GM12878 (cell line): Measurements from ENCODE around the gene AP2B1. TPM values are rescaled to one million over a fixed set of nuclear protein-coding genes. Genes with fewer than 3 reads are reported as not detected.

Source experiments
- ATAC-seq: fragments of 200-7000 bp; cut with Tn5 transposase; 3 replicates; pipeline ENCODE4 v1.9.1; 2020; ENCODE audit warnings: mild to moderate bottlenecking, moderate library complexity
- BruUV-seq: library from RNA; stranded (reverse); fragments of 400-500 nt; replicated peaks from 2 replicates; lab custom pipeline; 2021; lab: Mats Ljungman, UMichigan
- CTCF ChIA-PET: fragments of 300-600 bp; sonication (Branson Sonifier 250); formaldehyde crosslinking; extraction: SDS; loops from one replicate; lab custom pipeline; 2021; ENCODE audit warnings: inconsistent platforms; lab: Yijun Ruan, JAX
- POLR2A ChIA-PET: fragments of 350-600 bp; formaldehyde crosslinking; extraction: SDS; loops from one replicate; lab custom pipeline; 2021; ENCODE audit warnings: inconsistent platforms; lab: Charles Lee
- RAD21 ChIA-PET: fragments of 300-600 bp; sonication (Branson Sonifier 250); formaldehyde crosslinking; loops from one replicate; lab custom pipeline; 2023; ENCODE audit warnings: antibody characterized with exemption; ENCODE audit not compliant: unreplicated experiment; lab: Charles Lee
- SMC1A ChIA-PET: fragments of 300-600 bp; sonication (Branson Sonifier 250); formaldehyde crosslinking; loops from one replicate; lab custom pipeline; 2023; ENCODE audit not compliant: unreplicated experiment, uncharacterized antibody; lab: Charles Lee
- DNase-seq: peaks from one replicate; pipeline ENCODE4 v3.0.0-alpha.2; 2011; ENCODE audit warnings: low read depth, low spot score
- FAIRE-seq: peaks from 3 replicates; lab custom pipeline; 2011; peaks lifted over from hg19 to GRCh38; lab: Jason Lieb, UNC
- H2AFZ ChIP-seq: 2 replicates; pipeline ENCODE4 v1.6.0; 2011; ENCODE audit warnings: low read depth, low read length, control low read depth; ENCODE audit not compliant: control insufficient read depth
- H3K27ac ChIP-seq: 2 replicates; pipeline ENCODE4 v1.5.1; 2011; ENCODE audit warnings: control low read depth; ENCODE audit not compliant: control insufficient read depth, insufficient read depth
- H3K27me3 ChIP-seq, 2 experiments: replicated peaks in 1 of 2; 2 replicates each; pipeline versions ENCODE4 v1.6.0 to v1.6.1; 2011; ENCODE audit warnings: low read length in 1 of 2; ENCODE audit not compliant: control insufficient read depth in 2 of 2, insufficient read depth in 2 of 2
- H3K36me3 ChIP-seq, 2 experiments: 2 replicates each; pipeline ENCODE4 v1.5.1; 2011; ENCODE audit warnings: low read length in 1 of 2; ENCODE audit not compliant: control insufficient read depth in 2 of 2, insufficient read depth in 2 of 2
- H3K4me1 ChIP-seq: 2 replicates; pipeline ENCODE4 v1.6.1; 2011; ENCODE audit warnings: mild to moderate bottlenecking, low read length, moderate library complexity, mixed read lengths; ENCODE audit not compliant: control insufficient read depth, insufficient read depth
- H3K4me2 ChIP-seq: 2 replicates; pipeline ENCODE4 v1.6.0; 2011; ENCODE audit warnings: control low read depth; ENCODE audit not compliant: control insufficient read depth, insufficient read depth
- H3K4me3 ChIP-seq: fragments of 200-600 bp; sonication (generic); 2 replicates; pipeline ENCODE4 v1.5.1; 2016
- H3K79me2 ChIP-seq: 2 replicates; pipeline ENCODE4 v1.6.0; 2011; ENCODE audit warnings: low read length; ENCODE audit not compliant: control insufficient read depth, insufficient read depth
- H3K9ac ChIP-seq: 2 replicates; pipeline ENCODE4 v1.8.0; 2011; ENCODE audit warnings: low read length, control low read depth, mixed read lengths; ENCODE audit not compliant: control insufficient read depth, insufficient read depth
- H3K9me3 ChIP-seq: replicated peaks from 3 replicates; pipeline ENCODE4 v1.5.1; 2011; ENCODE audit warnings: mild to moderate bottlenecking, low read length; ENCODE audit not compliant: control insufficient read depth, insufficient read depth
- H4K20me1 ChIP-seq: 2 replicates; pipeline ENCODE4 v1.6.0; 2011; ENCODE audit not compliant: control insufficient read depth, insufficient read depth
- ASH2L ChIP-seq: fragments of 300-600, 200-600 bp; sonication (generic); IDR thresholded peaks from 2 replicates; pipeline ENCODE4 v1.6.1; 2017; ENCODE audit warnings: low read depth, mild to moderate bottlenecking, borderline replicate concordance
- BRCA1 ChIP-seq: IDR thresholded peaks from 2 replicates; pipeline ENCODE4 v1.6.1; 2011; ENCODE audit warnings: low read depth, low read length, improper control_type of control experiment
- CBX5 ChIP-seq: sonication (generic); IDR thresholded peaks from 2 replicates; pipeline ENCODE4 v1.6.1; 2016; ENCODE audit warnings: low read depth, moderate library complexity, mild to moderate bottlenecking, inconsistent platforms
- CREM ChIP-seq: IDR thresholded peaks from 2 replicates; pipeline ENCODE4 v1.6.1; 2014; ENCODE audit warnings: antibody characterized with exemption, low read depth
- GATAD2B ChIP-seq: fragments of 450-650 bp; conservative IDR thresholded peaks from 2 replicates; pipeline ENCODE4 v1.6.1; 2017; ENCODE audit warnings: low read depth, mild to moderate bottlenecking, moderate library complexity
- HDAC2 ChIP-seq: fragments of 200-600 bp; sonication (generic); IDR thresholded peaks from 2 replicates; pipeline ENCODE4 v1.6.1; 2017
- HDGF ChIP-seq: fragments of 450-650 bp; IDR thresholded peaks from 2 replicates; pipeline ENCODE4 v1.6.1; 2016; ENCODE audit warnings: antibody characterized with exemption
- IKZF2 ChIP-seq, 2 experiments: fragments of 450-650 bp; IDR thresholded peaks; 2 replicates each; pipeline ENCODE4 v1.6.1; 2017; ENCODE audit warnings: mild to moderate bottlenecking in 2 of 2, moderate library complexity in 2 of 2
- JUND ChIP-seq: IDR thresholded peaks from 2 replicates; pipeline ENCODE4 v1.6.1; 2012; ENCODE audit warnings: low read depth, mild to moderate bottlenecking, low read length, improper control_type of control experiment, moderate library complexity
- KLF5 ChIP-seq: fragments of 450-650 bp; IDR thresholded peaks from 2 replicates; pipeline ENCODE4 v1.6.1; 2014; ENCODE audit warnings: mild to moderate bottlenecking; ENCODE audit not compliant: partially characterized antibody
- NFYB ChIP-seq: IDR thresholded peaks from 2 replicates; pipeline ENCODE4 v1.6.1; 2011; ENCODE audit warnings: low read depth, mild to moderate bottlenecking, low read length, improper control_type of control experiment, moderate library complexity; ENCODE audit not compliant: insufficient read depth
- NRF1 ChIP-seq: conservative IDR thresholded peaks from 2 replicates; pipeline ENCODE4 v1.6.1; 2011; ENCODE audit warnings: mild to moderate bottlenecking, low read depth, low read length, improper control_type of control experiment
- RAD21 ChIP-seq: IDR thresholded peaks from 2 replicates; pipeline ENCODE4 v1.6.1; 2011; ENCODE audit warnings: mild to moderate bottlenecking, low read depth, low read length, moderate library complexity; ENCODE audit not compliant: insufficient read depth
- RCOR1 ChIP-seq: conservative IDR thresholded peaks from 2 replicates; pipeline ENCODE4 v1.6.1; 2012; ENCODE audit warnings: low read depth, low read length, improper control_type of control experiment
- ZNF622 ChIP-seq: fragments of 450-650 bp; IDR thresholded peaks from 2 replicates; pipeline ENCODE4 v1.6.1; 2017; ENCODE audit warnings: mild to moderate bottlenecking, inconsistent platforms
- WGBS: methylation state at CpG from one replicate; pipeline ENCODE4 v1.1.6; 2016; ENCODE audit warnings: low lambda C conversion rate; ENCODE audit not compliant: insufficient replicate concordance, insufficient coverage; ENCODE audit errors: missing lambda C conversion rate; 5-methylcytosine and 5-hydroxymethylcytosine counted together
- in situ Hi-C: fragments of 300-500 bp; cut with MboI; formaldehyde crosslinking; loops from 9 replicates; pipeline ENCODE4 v1.14.3; 2018; ENCODE audit warnings: mixed read lengths
- intact Hi-C: fragments of 100-400 bp; cut with micrococcal nuclease; formaldehyde crosslinking; loops from one replicate; pipeline ENCODE4 v1.14.2; 2022; ENCODE audit not compliant: unreplicated experiment
- polyA plus RNA-seq, 11 experiments: library from polyadenylated mRNA; depleted of rRNA in 4 of 11; unstranded in 6 of 11; stranded (reverse) in 5 of 11; fragments of >200 nt; fragmentation: Nextera tagmentation in 4 of 11; fragmentation: Illumina TruSeq in 1 of 11; extraction: Ambion mirVana in 4 of 11; extraction: Trizol in 1 of 11; gene quantifications; 1 replicate in 1 of 11; 2 replicates in 10 of 11; pipeline versions ENCODE4 v1.2.1 to v1.2.3, GENCODE V29; 2011 to 2016; ENCODE audit warnings: inconsistent platforms in 2 of 11, missing spikeins in 2 of 11, low read depth in 1 of 11
- total RNA-seq, 4 experiments: library from RNA; depleted of rRNA in 3 of 4; stranded (reverse); fragments of >200 nt in 3 of 4; fragmentation: Illumina TruSeq in 1 of 4; extraction: Trizol in 1 of 4; gene quantifications; 2 replicates each; pipeline versions ENCODE4 v1.2.1 to v1.2.3, GENCODE V29; 2013 to 2021

The AP2B1 gene
- total and polyA plus RNA-seq, 10 of the 15 experiments (the other 5 are each of a cell fraction or from before 2014, with no cell fraction given), result 18.6 to 112 (median 53.9) TPM

DNA sequence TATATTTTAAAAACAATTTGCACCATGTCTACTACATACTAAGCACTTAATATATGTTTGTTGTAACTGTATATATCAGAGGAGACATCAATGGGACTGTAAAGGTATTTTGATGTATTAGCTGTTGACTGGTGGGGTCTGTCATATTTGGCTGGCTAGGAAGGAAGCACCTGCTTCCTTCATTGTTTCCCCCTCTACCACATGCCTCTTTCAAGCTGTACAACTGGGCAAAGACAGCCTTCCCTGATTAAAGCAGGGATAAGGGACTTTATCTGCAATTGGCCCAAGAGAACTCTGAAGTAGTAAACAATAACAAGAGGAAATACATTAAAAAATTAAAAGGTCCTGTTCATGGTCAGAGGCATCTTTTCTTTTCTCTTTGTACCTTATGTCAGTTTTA, 44.1 kb upstream of the AP2B1 start:
- H3K27ac ChIP-seq, result no peak overlapping the region
- no TSS peak for BruUV-seq
- H3K79me2 ChIP-seq, result peaks cover 22% of the 10 kb centered on the region
- no peaks in the 10 kb centered on the region for H3K9me3 ChIP-seq
- H3K9ac ChIP-seq, result no peak overlapping the region
- no peaks in the 10 kb centered on the region for H4K20me1 ChIP-seq
- no peak overlapping the region for H3K4me3 ChIP-seq
- no peak for FAIRE-seq
- no peaks in the 10 kb centered on the region for H3K36me3 ChIP-seq
- H2AFZ ChIP-seq, result no peak overlapping the region
- no peak for TF ChIP-seq CREM
- no peak for TF ChIP-seq NFYB
- no peak for TF ChIP-seq GATAD2B
- no peak for TF ChIP-seq IKZF2 (IDR thresholded peaks at IDR 0.05)
- TF ChIP-seq KLF5, result no peak
- TF ChIP-seq JUND, result no peak
- in situ Hi-C loops (no loop called here), intact Hi-C loops (no loop called here)
- no peak overlapping the region; the same call in 1 of the 2 replicates for H3K4me2 ChIP-seq
- ChIA-PET CTCF (interaction anchor here (0.9 to 16.4 kb wide), 4 partner anchors 10 to 230 kb away, joined by 4 to 321 read pairs (median 9); no protein-coding TSS in a partner anchor), POLR2A (interaction anchor here (1.0 to 1.2 kb wide), 2 partner anchors 19 to 24 kb away, joined by 3 to 5 read pairs; no protein-coding TSS in a partner anchor), RAD21 (interaction anchor here (1.0 to 2.3 kb wide), 2 partner anchors 9 to 34 kb away, joined by 4 to 10 read pairs; no protein-coding TSS in a partner anchor), SMC1A (interaction anchor here (0.6 to 12.6 kb wide), 6 partner anchors 8 to 255 kb away, joined by 3 to 251 read pairs (median 3); no protein-coding TSS in a partner anchor)
- H3K27me3 ChIP-seq, result no peaks in the 10 kb centered on the region
- peaks cover 19% of the 10 kb centered on the region for H3K4me1 ChIP-seq
- no peak for ATAC-seq
- no peak for DNase-seq

DNA sequence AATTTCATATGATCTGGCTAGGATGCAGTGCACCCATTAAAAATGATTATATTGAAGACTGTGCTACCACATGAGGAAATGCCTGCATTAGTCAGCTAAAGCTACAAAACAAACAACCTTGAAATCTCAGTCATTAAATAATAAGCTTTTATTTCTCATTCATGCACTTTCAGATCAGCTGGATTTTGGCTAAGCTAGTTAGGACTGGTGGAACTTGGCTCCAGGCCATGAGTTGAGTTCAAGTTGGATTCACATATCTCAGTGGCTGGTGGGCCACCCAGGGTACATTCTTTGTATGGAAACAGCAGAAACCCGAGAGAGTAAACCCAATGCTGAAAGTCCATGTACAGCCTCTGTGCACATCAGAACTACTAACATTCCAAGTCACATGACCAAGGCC, 43.3 kb upstream of the AP2B1 start:
- BruUV-seq, result no TSS peak
- FAIRE-seq, result no peak
- no peak overlapping the region for H3K4me3 ChIP-seq
- CTCF ChIA-PET, result interaction anchor here (2.1 to 16.4 kb wide), 4 partner anchors 10 to 231 kb away, joined by 5 to 321 read pairs (median 6); no protein-coding TSS in a partner anchor
- POLR2A ChIA-PET, result no interaction called here
- H3K4me2 ChIP-seq, result no peak overlapping the region
- no peak overlapping the region for H3K9ac ChIP-seq
- ATAC-seq, result no peak
- in situ Hi-C loops, result no loop called here
- no peaks in the 10 kb centered on the region for H3K27me3 ChIP-seq
- H2AFZ ChIP-seq, result no peak overlapping the region
- intact Hi-C loops, result no loop called here
- no peak overlapping the region for H3K27ac ChIP-seq
- DNase-seq, result no peak
- RAD21 ChIA-PET, result interaction anchor here (2.3 kb wide), 1 partner anchor 10 kb away, joined by 10 read pairs; no protein-coding TSS in a partner anchor
- SMC1A ChIA-PET, result interaction anchor here (1.0 to 1.5 kb wide), 4 partner anchors 9 to 45 kb away, joined by 3 to 6 read pairs (median 4); no protein-coding TSS in a partner anchor
- TF ChIP-seq HDAC2 (no peak), RAD21 (no peak), GATAD2B (no peak), ASH2L (no peak), NRF1 (no peak), CBX5 (no peak), RCOR1 (no peak), HDGF (no peak), ZNF622 (no peak), BRCA1 (no peak)
- TF ChIP-seq, all 136 proteins: peak for 0
- Histone ChIP-seq H3K36me3 (no peaks in the 10 kb centered on the region), H4K20me1 (no peaks in the 10 kb centered on the region), H3K9me3 (no peaks in the 10 kb centered on the region), H3K4me1 (peaks cover 10% of the 10 kb centered on the region), H3K79me2 (peaks cover 18% of the 10 kb centered on the region)
- 95% methylated on average over 1 of the region's 1 CpG for WGBS
